ENCODE measurements around the gene VILL. TPM values are rescaled to one million over a fixed set of nuclear protein-coding genes. Genes with fewer than 3 reads are reported as not detected.

Gene VILL
- total and polyA plus RNA-seq, 2 donors (not counting 3 experiments of a cell fraction or from before 2014, with no cell fraction given), result 9.0 to 10.0 TPM

GRCh38 chr3:37994639-37994972 lies 4.0 kb downstream of the VILL start:
- Histone ChIP-seq H3K9me3 (replicated peaks; ENCODE audit: control insufficient read depth, insufficient read depth, low read length) (no peaks in the 10 kb centered on the region), H3K4me3 (replicated peaks in 1 of 3; ENCODE audit: insufficient read depth in 1 of 3, low read depth in 1 of 3, low read length in 3 of 3) (peak overlapping the region; percentile 14 to 67 (median 62)), H3K9me1 (replicated peaks; ENCODE audit: control insufficient read depth, extremely low read depth, insufficient read depth, low read length) (no peaks in the 10 kb centered on the region), H3K9ac (replicated peaks; ENCODE audit: extremely low read depth, insufficient read depth, low read length) (peak overlapping the region; percentile 35), H3K79me2 (ENCODE audit: control insufficient read depth, insufficient read depth, low read length) (no peaks in the 10 kb centered on the region), H3K36me3 (ENCODE audit: control insufficient read depth in 2 of 2, extremely low read depth in 1 of 2, insufficient read depth in 2 of 2, low read length in 2 of 2) (no peaks in the 10 kb centered on the region), H3K27me3 (ENCODE audit: control insufficient read depth in 2 of 2, insufficient read depth in 2 of 2, low read length in 2 of 2) (no peaks in the 10 kb centered on the region), H4K20me1 (replicated peaks; ENCODE audit: control insufficient read depth, extremely low read depth, insufficient read depth, low read length) (no peaks in the 10 kb centered on the region), H3K27ac (ENCODE audit: insufficient read depth, low read depth, low read length) (peak overlapping the region; percentile 34), H3K4me2 (ENCODE audit: insufficient read depth, low read length) (peak overlapping the region; percentile 53), H2AFZ (ENCODE audit: low read depth, low read length) (peak overlapping the region; percentile 94), H3K4me1 (ENCODE audit: control insufficient read depth, extremely low read depth, insufficient read depth, low read length) (peaks cover 15% of the 10 kb centered on the region)
- DNase-seq (ENCODE audit: low read depth, low spot score), result no peak
- no TSS peak for BruUV-seq (replicated peaks)
- ChIA-PET POLR2A (no interaction called here), CTCF (interaction anchor here (0.8 to 1.2 kb wide), 5 partner anchors 10 to 139 kb away, joined by 3 to 7 read pairs (median 3); no protein-coding TSS in a partner anchor)
- peak; percentile 8 for FAIRE-seq
- dilution Hi-C loops (cut with MboI; ENCODE audit: extremely low pct_ligation_motif_present, low sequenced_read_pairs), result no loop called here
- intact Hi-C loops (cut with micrococcal nuclease), result loop anchor here (1.0 kb wide), 2 partner anchors 20 to 139 kb away; no protein-coding TSS in a partner anchor
- TF ChIP-seq POLR2A (IDR thresholded peaks at IDR 0.05; ENCODE audit: low read depth, low read length) (no peak), MAX (IDR thresholded peaks at IDR 0.05; ENCODE audit: insufficient read depth, insufficient read length) (no peak), POLR2AphosphoS5 (IDR thresholded peaks at IDR 0.05; ENCODE audit: insufficient read depth, low read depth, low read length) (no peak), CTCF (IDR thresholded peaks at IDR 0.05; ENCODE audit: extremely low read depth in 1 of 2, insufficient read depth in 1 of 2, low read depth in 1 of 2, low read length in 2 of 2) (no peak), GATA2 (IDR thresholded peaks at IDR 0.05; ENCODE audit: insufficient read depth, insufficient read length, low read depth, low read length) (no peak), JUN (IDR thresholded peaks at IDR 0.05; ENCODE audit: borderline replicate concordance, insufficient read depth, insufficient read length, low read depth) (no peak), FOS (IDR thresholded peaks at IDR 0.05; ENCODE audit: borderline replicate concordance, insufficient read depth, low read length) (no peak), EZH2 (IDR thresholded peaks at IDR 0.05; ENCODE audit: borderline replicate concordance, low read depth, low read length, severe bottlenecking) (no peak), MYC (IDR thresholded peaks at IDR 0.05; ENCODE audit: low read depth, low read length) (no peak)
